Coronary artery (tissue), 2 donors: ENCODE measurements around the gene NEXN.
"Not testable (repeated sequence)": the region's sequence is repeated elsewhere in the genome, so short reads cannot be mapped to it uniquely, and the experiment has no call there.

ENCODE experiments used
- DNase-seq: peaks from one replicate; pipeline ENCODE4 v3.0.0-alpha.2; 2017; ENCODE audit warnings: low spot score
- H3K27ac ChIP-seq, 2 donors: fragments of 200-600 bp; sonication (generic); one replicate each; pipeline ENCODE4 v1.5.1; 2016 to 2019
- H3K4me3 ChIP-seq: fragments of 200-600 bp; sonication (generic); 2 replicates; pipeline ENCODE4 v1.5.1; 2016; ENCODE audit warnings: mild to moderate bottlenecking, moderate library complexity
- CTCF ChIP-seq: fragments of 200-600 bp; sonication (generic); IDR thresholded peaks from one replicate; pipeline ENCODE4 v1.5.1; 2019; ENCODE audit warnings: antibody characterized with exemption

NEXN gene

GRCh38 chr1:77975386-77975785 lies 87.0 kb downstream of the NEXN start:
- Histone ChIP-seq H3K4me3 (peak overlapping the region; percentile 83), H3K27ac (no peak overlapping the region)
- DNase-seq = no peak
- TF ChIP-seq CTCF = no peak

GRCh38 chr1:77975907-77976306 lies 87.5 kb downstream of the NEXN start:
- DNase-seq = no peak
- no peak for TF ChIP-seq CTCF
- Histone ChIP-seq H3K27ac (no peak overlapping the region), H3K4me3 (peak overlapping the region; percentile 83)

- peak; percentile 62 for DNase-seq
- TF ChIP-seq CTCF = no peak
- Histone ChIP-seq H3K4me3 (peak overlapping the region; percentile 83), H3K27ac (peak overlapping the region; percentile 29 to 98)
These were observed 88.1 kb downstream of the NEXN start for GRCh38 chr1:77976433-77977076.

- H3K27ac ChIP-seq = peak overlapping the region; percentile 98
- peak overlapping the region; percentile 83 for H3K4me3 ChIP-seq
- no peak for TF ChIP-seq CTCF
- DNase-seq = no peak
These were observed 89.5 kb downstream of the NEXN start for GRCh38 chr1:77977989-77978292.

GRCh38 chr1:77978293-77978968 lies 90.0 kb downstream of the NEXN start:
- H3K27ac ChIP-seq = peak overlapping the region; percentile 98
- no peak for DNase-seq
- peak overlapping the region; percentile 83 for H3K4me3 ChIP-seq
- TF ChIP-seq CTCF = no peak

- peak; percentile 45 for TF ChIP-seq CTCF
- Histone ChIP-seq H3K4me3 (peak within 1 kb of the TSS; percentile 83), H3K27ac (peak within 1 kb of the TSS; percentile 98)
- DNase-seq = peak; percentile 96
These were observed 90.8 kb downstream of the NEXN start, which contains the start of gene FUBP1 for GRCh38 chr1:77978969-77979876. TSS of gene FUBP1 (minus strand) at chr1:77979072. CDS start at chr1:77979004, 68 bp downstream.

- not testable (repeated sequence) for H3K4me3 ChIP-seq, H3K27ac ChIP-seq
These were observed 95.0 kb downstream of the NEXN start for GRCh38 chr1:77983352-77983996.

More at GRCh38 chr1:77983352-77983996, 95.0 kb downstream of the NEXN start:
- not testable (repeated sequence) for DNase-seq
